Measurements from ENCODE around the gene SENP3. TPM values are rescaled to one million over a fixed set of nuclear protein-coding genes. Genes with fewer than 3 reads are reported as not detected.

Gene SENP3
- total RNA-seq, 1 donor from 2014 or later: 95.6 TPM

DNA sequence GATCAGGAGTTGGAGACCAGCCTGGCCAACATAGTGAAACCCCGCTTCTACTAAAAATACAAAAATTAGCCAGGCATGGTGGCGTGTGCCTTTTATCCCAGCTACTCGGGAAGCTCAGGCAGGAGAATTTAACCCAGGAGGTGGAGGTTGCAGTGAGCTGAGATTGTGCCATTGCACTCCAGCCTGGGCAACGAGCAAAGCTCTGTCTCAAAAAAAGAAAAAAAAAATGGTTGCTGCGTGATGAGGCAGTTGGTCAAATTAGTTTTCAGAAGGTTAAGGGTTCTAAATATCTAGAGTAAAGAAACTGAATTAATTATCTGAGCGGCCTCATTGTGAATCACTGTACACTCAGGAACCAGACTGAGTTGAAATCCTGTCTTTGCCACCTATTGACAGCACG, 14.2 kb downstream of the SENP3 start:
- no peak for DNase-seq (ENCODE audit: low read depth, low spot score)

- no peak for DNase-seq (ENCODE audit: low read depth, low spot score)
Measured at GRCh38 chr17:7576432-7576937, 14.8 kb downstream of the SENP3 start.

- DNase-seq (ENCODE audit: low read depth, low spot score): no peak
Measured at GRCh38 chr17:7577327-7578199, 15.8 kb downstream of the SENP3 start.

DNA sequence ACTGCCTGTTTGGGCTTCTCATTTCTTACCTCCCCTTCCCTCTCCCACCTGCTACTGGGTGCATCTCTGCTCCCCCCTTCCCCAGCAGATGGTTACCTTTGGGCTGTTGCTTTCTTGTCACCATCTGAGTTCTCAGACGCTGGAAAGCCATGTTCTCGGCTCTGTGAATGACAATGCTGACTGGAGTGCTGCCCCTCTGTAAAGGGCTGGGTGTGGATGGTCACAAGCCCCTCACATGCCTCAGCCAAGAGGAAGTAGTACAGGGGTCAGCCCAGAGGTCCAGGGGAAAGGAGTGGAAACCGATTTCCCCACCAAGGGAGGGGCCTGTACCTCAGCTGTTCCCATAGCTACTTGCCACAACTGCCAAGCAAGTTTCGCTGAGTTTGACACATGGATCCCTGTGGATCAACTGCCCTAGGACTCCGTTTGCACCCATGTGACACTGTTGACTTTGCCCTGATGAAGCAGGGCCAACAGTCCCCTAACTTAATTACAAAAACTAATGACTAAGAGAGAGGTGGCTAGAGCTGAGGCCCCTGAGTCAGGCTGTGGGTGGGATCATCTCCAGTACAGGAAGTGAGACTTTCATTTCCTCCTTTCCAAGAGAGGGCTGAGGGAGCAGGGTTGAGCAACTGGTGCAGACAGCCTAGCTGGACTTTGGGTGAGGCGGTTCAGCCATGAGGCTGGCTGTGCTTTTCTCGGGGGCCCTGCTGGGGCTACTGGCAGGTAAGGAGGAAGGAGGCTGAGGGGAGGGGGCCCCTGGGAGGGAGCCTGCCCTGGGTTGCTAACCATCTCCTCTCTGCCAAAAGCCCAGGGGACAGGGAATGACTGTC, 17.5 kb downstream of the SENP3 start, which contains the start of gene CD68:
Gene CD68 (plus strand): TSS at position 638 of the 833 bp plus-strand sequence. CDS start 40 bp downstream, at position 678.
- DNase-seq (ENCODE audit: low read depth, low spot score): no peak

- no peak for DNase-seq (ENCODE audit: low read depth, low spot score)
Measured at GRCh38 chr17:7579834-7580603, 18.3 kb downstream of the SENP3 start.

GRCh38 chr17:7580604-7581575, 19.2 kb downstream of the SENP3 start:
- DNase-seq (ENCODE audit: low read depth, low spot score): no peak

DNA sequence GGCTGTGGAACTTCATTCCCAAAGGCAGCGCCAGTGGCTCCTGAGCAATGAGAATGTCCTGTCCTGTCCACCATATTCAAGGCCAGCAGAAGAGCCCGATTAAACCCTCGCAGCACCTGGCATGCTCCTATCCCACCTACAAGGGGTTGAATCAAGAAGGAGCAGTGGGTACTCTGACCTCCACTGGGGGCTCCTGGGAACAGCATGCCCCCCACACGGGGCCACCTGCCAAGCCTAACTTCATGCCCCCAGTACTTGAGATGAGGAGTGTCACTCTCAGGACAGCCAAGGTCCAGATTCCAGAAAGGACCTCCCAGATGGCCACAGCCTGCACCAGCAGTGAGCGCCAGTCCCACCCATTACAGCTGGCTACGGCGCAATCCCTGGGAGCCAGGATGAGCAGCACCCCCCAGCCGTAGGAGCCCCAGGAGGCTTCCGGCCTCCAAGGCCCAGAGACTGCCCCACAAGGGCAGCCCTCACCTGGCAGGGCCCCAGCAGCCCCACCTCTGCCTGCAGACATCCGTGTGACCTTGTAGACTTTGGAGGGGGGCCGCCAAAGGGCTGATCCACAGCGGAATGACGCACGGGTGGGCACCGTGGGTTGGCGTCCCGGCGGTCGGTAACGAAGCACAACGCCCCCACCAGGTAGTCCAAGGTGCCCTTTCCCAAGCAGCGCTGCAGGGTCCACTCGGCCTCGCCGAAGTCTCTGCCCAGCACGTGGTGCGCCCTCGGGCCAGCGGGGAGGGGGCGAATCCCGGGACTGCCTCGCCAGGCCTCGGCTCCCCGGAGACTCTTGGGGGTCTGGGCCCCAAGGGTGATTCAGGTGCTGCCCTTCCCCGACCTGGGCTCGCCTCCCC, 20.9 kb downstream of the SENP3 start:
- no peak for DNase-seq (ENCODE audit: low read depth, low spot score)

DNA sequence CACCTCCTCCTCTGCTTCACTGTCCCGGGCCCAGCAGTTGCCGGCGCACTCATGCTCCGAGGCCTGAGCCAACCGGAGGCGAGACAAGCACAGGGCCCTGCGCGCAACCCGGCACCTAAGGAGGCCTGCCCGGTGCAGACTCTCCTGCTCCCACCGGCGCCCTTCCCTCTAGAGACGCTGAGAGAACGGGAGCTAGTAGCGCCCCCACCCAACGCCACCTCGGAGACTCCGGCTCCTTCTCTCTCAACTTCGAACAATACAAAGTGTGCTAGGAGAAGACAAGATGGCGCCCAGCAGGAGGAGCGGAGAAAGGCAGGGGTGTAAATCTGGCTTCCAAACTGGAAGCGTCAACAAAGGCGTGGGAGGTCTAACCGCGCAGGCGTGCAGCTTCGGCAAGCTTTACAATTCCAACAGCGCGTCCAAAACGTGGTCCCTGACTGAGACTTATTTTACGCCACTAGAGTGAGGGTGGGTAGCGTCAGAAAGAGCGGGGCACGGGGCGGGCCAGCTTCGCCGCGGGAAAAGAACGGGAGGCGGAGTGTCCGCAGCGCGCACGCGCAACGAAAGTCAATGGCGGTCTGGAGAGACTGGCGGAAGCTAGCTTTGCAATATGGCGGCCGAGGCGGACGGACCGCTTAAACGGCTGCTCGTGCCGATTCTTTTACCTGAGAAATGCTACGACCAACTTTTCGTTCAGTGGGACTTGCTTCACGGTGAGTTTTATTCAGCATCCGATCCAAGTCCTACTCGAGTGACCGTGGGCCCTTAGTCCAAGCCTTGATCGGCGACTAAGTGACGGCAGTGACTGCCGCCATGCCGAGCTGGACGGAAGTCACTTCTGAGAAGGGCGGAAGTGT, 21.8 kb downstream of the SENP3 start, which contains the start of gene MPDU1:
Gene MPDU1 (plus strand): TSS at position 600 of the 857 bp plus-strand sequence. CDS start 11 bp downstream, at position 611.
- DNase-seq (ENCODE audit: low read depth, low spot score): peak; percentile 80

DNA sequence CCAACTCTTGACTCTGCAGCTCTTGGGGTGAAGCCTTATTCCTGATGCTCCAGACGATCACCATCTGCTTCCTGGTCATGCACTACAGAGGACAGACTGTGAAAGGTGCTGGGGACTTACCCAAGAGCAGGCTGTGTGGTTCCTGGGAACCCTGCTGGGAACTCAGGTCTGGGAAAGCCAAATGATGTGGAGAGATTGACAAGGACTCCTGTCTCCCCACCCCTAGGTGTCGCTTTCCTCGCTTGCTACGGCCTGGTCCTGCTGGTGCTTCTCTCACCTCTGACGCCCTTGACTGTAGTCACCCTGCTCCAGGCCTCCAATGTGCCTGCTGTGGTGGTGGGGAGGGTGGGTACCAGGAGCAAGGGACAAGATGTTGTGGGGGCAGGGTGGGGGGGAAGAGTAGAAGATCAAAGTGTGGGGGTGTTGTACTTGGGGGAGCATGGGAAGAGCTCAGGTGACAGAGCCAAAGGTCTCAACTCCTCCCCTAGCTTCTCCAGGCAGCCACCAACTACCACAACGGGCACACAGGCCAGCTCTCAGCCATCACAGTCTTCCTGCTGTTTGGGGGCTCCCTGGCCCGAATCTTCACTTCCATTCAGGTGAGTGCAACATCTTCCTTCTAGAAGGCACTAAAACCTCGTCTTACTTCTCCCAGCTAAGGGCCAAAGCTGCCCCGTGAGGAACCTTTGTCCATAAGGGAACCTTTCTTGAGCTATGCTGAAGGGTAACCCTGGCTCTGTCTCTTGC, 25.1 kb downstream of the SENP3 start:
- no peak for DNase-seq (ENCODE audit: low read depth, low spot score)

DNA sequence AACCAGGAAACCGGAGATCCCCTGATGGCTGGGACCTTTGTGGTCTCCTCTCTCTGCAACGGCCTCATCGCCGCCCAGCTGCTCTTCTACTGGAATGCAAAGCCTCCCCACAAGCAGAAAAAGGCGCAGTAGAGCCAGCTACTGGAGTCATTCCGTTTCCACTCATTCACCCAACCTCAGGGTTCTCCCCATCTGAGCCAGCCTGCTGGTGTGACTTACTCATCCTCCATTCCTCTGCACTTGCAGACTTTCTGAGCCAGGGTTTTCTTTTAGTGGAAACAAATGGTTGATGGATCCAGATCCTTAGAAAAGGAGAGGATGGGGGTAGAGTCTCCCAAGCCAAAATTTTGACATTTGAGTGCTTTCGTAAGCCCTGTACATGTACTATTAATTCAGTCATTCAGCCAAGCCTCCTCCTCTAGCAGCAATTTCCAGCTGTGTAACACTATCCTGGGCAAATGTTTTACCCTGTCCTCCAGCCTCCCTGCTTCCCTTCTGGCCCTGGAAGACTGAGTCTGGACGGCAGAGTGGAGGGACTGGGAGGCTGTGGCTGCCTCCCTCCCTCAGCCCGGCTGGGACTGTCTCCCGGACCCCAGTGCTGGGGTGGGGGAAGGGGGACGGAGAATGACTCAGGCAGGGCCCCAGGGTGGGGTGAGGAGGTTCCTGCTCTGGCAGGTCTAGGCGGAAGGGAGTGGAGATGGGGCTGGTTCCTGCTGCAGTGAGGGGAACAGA, 25.9 kb downstream of the SENP3 start:
- DNase-seq (ENCODE audit: low read depth, low spot score): no peak

DNA sequence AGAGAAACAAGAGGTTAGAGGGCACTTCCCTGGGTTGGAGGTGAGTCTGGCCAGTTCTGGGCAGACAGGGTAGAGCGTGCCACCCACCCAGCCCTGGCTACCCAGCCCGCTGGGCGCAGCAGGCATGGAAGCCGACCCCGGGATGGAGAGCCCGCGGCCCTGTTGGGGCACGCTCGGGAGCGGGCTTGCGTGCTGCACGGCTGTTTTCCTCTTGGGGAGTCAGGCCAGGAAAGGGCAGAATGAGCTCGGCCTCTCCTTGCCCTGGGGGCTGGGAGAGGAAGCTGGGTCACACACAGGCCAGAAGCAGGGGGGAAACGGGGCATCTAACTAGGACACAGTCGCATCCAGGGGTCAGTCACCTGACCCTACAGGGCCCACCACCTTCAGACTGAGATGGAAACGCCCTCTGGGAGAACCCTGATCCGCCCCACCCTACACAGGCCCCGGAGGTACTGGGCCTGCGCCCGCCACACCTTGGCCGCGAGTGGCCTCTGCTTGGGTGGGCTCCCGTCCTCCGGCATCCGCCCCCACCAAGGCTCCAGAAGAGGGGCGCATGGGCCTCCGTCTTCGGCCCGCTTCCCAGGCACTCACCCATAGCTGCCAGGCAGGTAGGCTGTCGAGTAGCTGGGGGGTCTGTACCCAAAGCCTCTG, 27.0 kb downstream of the SENP3 start:
- DNase-seq (ENCODE audit: low read depth, low spot score): no peak

DNA sequence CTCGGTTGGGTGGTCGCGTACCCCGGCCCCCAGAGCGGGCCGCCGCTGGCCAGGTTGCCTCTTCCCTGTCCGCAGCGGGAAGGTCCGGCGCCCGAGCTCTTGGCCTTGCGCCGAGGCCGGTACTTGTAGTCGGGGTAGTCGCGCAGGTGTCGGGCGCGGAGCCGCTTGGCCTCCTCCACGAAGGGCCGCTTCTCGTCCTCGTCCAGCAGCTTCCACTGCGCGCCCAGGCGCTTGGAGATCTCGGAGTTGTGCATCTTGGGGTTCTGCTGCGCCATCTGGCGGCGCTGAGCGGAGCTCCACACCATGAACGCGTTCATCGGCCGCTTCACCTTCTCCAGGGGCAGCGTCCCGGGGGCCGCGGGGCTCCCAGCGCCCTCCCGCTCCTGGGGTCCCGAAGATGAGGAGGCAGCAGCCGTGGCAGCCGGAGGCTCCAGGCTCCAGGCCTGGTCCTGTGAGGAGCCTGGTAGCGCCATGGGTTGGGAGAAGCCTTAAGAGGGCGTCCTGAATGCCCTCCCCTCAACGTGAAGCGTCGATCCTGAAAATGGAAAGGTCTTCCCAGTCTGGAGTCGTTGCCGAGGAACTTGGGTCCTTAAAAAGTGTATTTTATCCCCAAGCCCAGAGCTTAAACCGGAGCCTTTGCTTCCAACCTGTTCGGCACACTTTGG, 27.6 kb downstream of the SENP3 start:
- peak; percentile 52 for DNase-seq (ENCODE audit: low read depth, low spot score)

- DNase-seq (ENCODE audit: low read depth, low spot score): no peak
Measured at GRCh38 chr17:7589891-7590691, 28.4 kb downstream of the SENP3 start, which contains the start of gene SOX15. Gene SOX15 (minus strand): TSS chr17:7590094. CDS start chr17:7589676, 418 bp downstream.

DNA sequence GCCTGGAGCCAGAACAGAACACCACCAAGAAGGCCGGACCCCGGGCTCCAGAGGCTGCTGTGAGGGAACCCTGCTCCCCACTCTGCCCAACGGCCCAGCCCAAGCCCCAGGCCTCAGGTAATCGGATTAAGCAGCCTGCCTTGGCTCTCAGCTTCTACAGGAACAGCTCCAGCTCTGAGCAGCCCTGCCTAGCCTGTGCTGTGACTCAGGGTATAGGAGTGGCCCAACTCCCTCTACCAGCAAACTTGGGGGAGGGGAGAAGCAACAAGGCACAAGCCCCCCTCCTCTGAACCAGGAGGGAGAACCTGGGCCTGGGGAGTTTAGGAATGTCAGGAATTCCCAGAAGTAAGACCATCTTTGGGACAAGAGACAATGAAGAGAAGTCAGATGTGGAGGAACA, 29.0 kb downstream of the SENP3 start:
- DNase-seq (ENCODE audit: low read depth, low spot score): no peak

- no peak for DNase-seq (ENCODE audit: low read depth, low spot score)
Measured at GRCh38 chr17:7591596-7591995, 29.9 kb downstream of the SENP3 start.

All from pulmonary artery endothelial cell (primary cell).